Panc1 (cell line): Measurements from ENCODE around the gene TTC39B. TPM values are rescaled to one million over a fixed set of nuclear protein-coding genes. Genes with fewer than 3 reads are reported as not detected.

Experiments
- ATAC-seq: fragments of 200-7000 bp; cut with Tn5 transposase; 2 replicates; pipeline ENCODE4 v1.9.1; 2020; ENCODE audit warnings: mild to moderate bottlenecking, moderate library complexity
- BruUV-seq: library from RNA; stranded (reverse); fragments of 400-500 nt; replicated peaks from 2 replicates; lab custom pipeline; 2021; lab: Mats Ljungman, UMichigan
- CTCF ChIA-PET: fragments of 300-600 bp; sonication (Branson Sonifier 250); formaldehyde crosslinking; loops from one replicate; lab custom pipeline; 2022; ENCODE audit warnings: antibody characterized with exemption; lab: Charles Lee
- POLR2A ChIA-PET: fragments of 300-600 bp; sonication (Branson Sonifier 250); formaldehyde crosslinking; loops from one replicate; lab custom pipeline; 2022; ENCODE audit warnings: antibody characterized with exemption; lab: Charles Lee
- DNase-seq: peaks from one replicate; pipeline ENCODE4 v3.0.0-alpha.2; 2010; ENCODE audit warnings: low read depth, low spot score
- H3K27ac ChIP-seq: 2 replicates; pipeline ENCODE4 v1.5.1; 2011; ENCODE audit warnings: mild to moderate bottlenecking, low read length, inconsistent platforms
- H3K27me3 ChIP-seq: fragments of 200-500 bp; sonication (Bioruptor generic); 2 replicates; pipeline ENCODE4 v1.6.0; 2014; ENCODE audit warnings: low read length, inconsistent platforms; ENCODE audit not compliant: control insufficient read depth, insufficient read depth
- H3K36me3 ChIP-seq: fragments of 200-500 bp; sonication (Bioruptor generic); 2 replicates; pipeline ENCODE4 v1.5.1; 2014; ENCODE audit warnings: inconsistent platforms, mild to moderate bottlenecking, low read length, moderate library complexity; ENCODE audit not compliant: control insufficient read depth, insufficient read depth
- H3K4me1 ChIP-seq: 2 replicates; pipeline ENCODE4 v1.5.1; 2011; ENCODE audit warnings: inconsistent platforms, mild to moderate bottlenecking, low read length, moderate library complexity; ENCODE audit not compliant: control insufficient read depth, insufficient read depth
- H3K4me3 ChIP-seq, 2 experiments: 2 replicates each; pipeline ENCODE4 v1.5.1; 2011 to 2012; ENCODE audit warnings: low read depth in 2 of 2, low read length in 2 of 2, mild to moderate bottlenecking in 2 of 2, inconsistent platforms in 1 of 2, moderate library complexity in 1 of 2
- H3K9me3 ChIP-seq: fragments of 200-500 bp; sonication (Bioruptor generic); 2 replicates; pipeline ENCODE4 v1.5.1; 2014; ENCODE audit warnings: low read depth, mild to moderate bottlenecking, inconsistent platforms, low read length, moderate library complexity; ENCODE audit not compliant: control insufficient read depth, insufficient read depth
- POLR2AphosphoS5 ChIP-seq: IDR thresholded peaks from 2 replicates; pipeline ENCODE4 v1.6.1; 2012; ENCODE audit warnings: mild to moderate bottlenecking, low read depth, low read length, moderate library complexity
- SIN3A ChIP-seq: IDR thresholded peaks from 2 replicates; pipeline ENCODE4 v1.6.1; 2012; ENCODE audit warnings: low read depth, mild to moderate bottlenecking, low read length, moderate library complexity, borderline replicate concordance; ENCODE audit not compliant: insufficient read depth
- TCF7L2 ChIP-seq: IDR thresholded peaks from 2 replicates; pipeline ENCODE4 v1.6.1; 2011; ENCODE audit warnings: mild to moderate bottlenecking, low read depth, low read length, inconsistent platforms
- in situ Hi-C: cut with HindIII; loops from 2 replicates; pipeline ENCODE4 v1.10.0; 2016; ENCODE audit warnings: low sequenced_read_pairs, low pct_unique_long_range_greater_than_20kb
- intact Hi-C: fragments of 100-400 bp; cut with micrococcal nuclease; formaldehyde crosslinking; loops from one replicate; pipeline ENCODE4 v1.10.0; 2022; ENCODE audit not compliant: unreplicated experiment
- total RNA-seq: library from RNA; stranded (reverse); gene quantifications from one replicate; pipeline ENCODE4 v1.2.1, GENCODE V29; 2021; ENCODE audit not compliant: unreplicated experiment
- TF ChIP-seq, protein P1 (sequence below): fragments of 450-650 bp; IDR thresholded peaks from 2 replicates; pipeline ENCODE4 v1.5.1; 2017; ENCODE audit warnings: mild to moderate bottlenecking
- TF ChIP-seq, protein P2 (sequence below), 2 experiments: IDR thresholded peaks; 2 replicates each; pipeline ENCODE4 v1.6.1; 2011 to 2012; ENCODE audit warnings: low read depth in 2 of 2, control low read depth in 1 of 2, low read length in 1 of 2, mild to moderate bottlenecking in 1 of 2, moderate library complexity in 1 of 2; ENCODE audit not compliant: insufficient read depth in 1 of 2

The TTC39B gene
- total RNA-seq, 1 experiment from 2014 or later, result 1.6 TPM

DNA sequence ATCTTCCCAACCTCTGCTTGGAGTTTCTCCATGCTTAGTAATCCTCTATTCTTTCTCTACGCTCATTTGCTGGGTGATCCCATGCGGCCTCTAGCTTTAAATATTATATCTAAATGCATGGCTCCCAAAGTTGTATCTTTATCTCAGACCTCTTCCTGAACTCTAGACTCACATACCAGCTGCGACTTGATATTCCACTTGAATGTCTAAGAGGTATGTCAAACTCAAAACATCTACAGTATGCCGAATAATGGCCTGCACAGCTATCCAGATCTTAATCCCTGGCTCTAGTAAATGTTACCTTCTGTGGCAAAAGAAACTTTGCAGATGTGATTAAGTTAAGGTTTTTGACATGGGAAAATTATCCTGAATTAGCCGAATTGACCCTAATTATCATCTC, 179.2 kb downstream of the TTC39B start:
- no peaks in the 10 kb centered on the region for H3K4me1 ChIP-seq
- no TSS peak for BruUV-seq
- no peaks in the 10 kb centered on the region for H3K27me3 ChIP-seq
- DNase-seq, result no peak
- H3K4me3 ChIP-seq, result no peak overlapping the region
- no peak overlapping the region for H3K27ac ChIP-seq
- in situ Hi-C loops, result no loop called here
- ChIA-PET CTCF (no interaction called here), POLR2A (no interaction called here)
- intact Hi-C loops, result no loop called here
- TF ChIP-seq SIN3A, result no peak
- TF ChIP-seq, protein P1, sequence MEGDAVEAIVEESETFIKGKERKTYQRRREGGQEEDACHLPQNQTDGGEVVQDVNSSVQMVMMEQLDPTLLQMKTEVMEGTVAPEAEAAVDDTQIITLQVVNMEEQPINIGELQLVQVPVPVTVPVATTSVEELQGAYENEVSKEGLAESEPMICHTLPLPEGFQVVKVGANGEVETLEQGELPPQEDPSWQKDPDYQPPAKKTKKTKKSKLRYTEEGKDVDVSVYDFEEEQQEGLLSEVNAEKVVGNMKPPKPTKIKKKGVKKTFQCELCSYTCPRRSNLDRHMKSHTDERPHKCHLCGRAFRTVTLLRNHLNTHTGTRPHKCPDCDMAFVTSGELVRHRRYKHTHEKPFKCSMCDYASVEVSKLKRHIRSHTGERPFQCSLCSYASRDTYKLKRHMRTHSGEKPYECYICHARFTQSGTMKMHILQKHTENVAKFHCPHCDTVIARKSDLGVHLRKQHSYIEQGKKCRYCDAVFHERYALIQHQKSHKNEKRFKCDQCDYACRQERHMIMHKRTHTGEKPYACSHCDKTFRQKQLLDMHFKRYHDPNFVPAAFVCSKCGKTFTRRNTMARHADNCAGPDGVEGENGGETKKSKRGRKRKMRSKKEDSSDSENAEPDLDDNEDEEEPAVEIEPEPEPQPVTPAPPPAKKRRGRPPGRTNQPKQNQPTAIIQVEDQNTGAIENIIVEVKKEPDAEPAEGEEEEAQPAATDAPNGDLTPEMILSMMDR, result no peak
- TF ChIP-seq, protein P2, sequence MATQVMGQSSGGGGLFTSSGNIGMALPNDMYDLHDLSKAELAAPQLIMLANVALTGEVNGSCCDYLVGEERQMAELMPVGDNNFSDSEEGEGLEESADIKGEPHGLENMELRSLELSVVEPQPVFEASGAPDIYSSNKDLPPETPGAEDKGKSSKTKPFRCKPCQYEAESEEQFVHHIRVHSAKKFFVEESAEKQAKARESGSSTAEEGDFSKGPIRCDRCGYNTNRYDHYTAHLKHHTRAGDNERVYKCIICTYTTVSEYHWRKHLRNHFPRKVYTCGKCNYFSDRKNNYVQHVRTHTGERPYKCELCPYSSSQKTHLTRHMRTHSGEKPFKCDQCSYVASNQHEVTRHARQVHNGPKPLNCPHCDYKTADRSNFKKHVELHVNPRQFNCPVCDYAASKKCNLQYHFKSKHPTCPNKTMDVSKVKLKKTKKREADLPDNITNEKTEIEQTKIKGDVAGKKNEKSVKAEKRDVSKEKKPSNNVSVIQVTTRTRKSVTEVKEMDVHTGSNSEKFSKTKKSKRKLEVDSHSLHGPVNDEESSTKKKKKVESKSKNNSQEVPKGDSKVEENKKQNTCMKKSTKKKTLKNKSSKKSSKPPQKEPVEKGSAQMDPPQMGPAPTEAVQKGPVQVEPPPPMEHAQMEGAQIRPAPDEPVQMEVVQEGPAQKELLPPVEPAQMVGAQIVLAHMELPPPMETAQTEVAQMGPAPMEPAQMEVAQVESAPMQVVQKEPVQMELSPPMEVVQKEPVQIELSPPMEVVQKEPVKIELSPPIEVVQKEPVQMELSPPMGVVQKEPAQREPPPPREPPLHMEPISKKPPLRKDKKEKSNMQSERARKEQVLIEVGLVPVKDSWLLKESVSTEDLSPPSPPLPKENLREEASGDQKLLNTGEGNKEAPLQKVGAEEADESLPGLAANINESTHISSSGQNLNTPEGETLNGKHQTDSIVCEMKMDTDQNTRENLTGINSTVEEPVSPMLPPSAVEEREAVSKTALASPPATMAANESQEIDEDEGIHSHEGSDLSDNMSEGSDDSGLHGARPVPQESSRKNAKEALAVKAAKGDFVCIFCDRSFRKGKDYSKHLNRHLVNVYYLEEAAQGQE (IDR thresholded peaks at IDR 0.05; ENCODE audit: insufficient read depth in 1 of 2, low read depth in 2 of 2, low read length in 1 of 2), result no peak
- TF ChIP-seq TCF7L2, result no peak
- TF ChIP-seq POLR2AphosphoS5, result no peak
- H3K36me3 ChIP-seq, result no peaks in the 10 kb centered on the region
- ATAC-seq, result no peak
- no peaks in the 10 kb centered on the region for H3K9me3 ChIP-seq

DNA sequence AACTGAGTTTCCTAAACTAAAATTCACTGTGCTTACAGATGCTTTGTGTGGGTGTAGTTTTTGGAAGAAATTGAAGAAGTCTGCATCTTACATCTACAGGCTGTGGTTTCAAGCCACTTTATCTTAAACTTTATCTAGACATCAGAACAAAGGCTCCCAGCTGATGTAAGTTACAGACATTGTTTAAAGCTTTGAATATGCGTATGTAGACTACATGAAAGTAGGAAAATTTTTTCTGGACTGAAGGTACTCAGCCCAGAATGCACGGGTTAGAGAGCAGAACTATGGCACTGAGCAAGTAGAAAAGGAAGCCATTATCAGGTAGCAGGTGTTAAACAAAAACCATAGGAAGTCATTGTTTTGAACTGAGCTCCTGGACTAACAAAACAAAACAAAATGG, 185.4 kb downstream of the TTC39B start:
- no TSS peak for BruUV-seq
- ChIA-PET POLR2A (no interaction called here), CTCF (no interaction called here)
- intact Hi-C loops (no loop called here), in situ Hi-C loops (no loop called here)
- DNase-seq (no peak), ATAC-seq (no peak)
- Histone ChIP-seq H3K9me3 (no peaks in the 10 kb centered on the region), H3K4me3 (no peak overlapping the region), H3K27ac (no peak overlapping the region), H3K27me3 (no peaks in the 10 kb centered on the region), H3K4me1 (no peaks in the 10 kb centered on the region), H3K36me3 (no peaks in the 10 kb centered on the region)
- no peak for TF ChIP-seq SIN3A

DNA sequence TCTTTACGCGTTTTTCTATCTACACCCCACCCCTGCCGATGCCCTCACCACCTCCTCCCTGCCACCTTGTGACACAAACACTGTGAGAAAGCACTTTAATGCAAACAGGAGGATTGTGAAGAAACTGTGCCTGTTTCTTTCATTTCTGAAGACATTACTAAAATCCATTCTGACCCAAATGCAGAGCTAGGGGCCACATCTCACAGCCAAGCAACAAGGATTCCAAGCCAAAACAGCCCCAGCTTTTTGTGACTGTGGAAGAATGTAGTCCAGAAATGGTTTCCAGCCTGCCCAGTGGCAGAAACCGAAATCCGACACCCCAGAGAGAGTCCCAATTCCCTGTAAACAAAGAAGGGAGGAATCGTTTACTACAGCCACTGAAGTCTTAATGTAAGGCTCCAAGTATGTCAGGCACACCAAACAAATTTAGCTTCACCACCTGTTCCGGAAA, 190.9 kb downstream of the TTC39B start:
- intact Hi-C loops, result no loop called here
- H3K9me3 ChIP-seq, result no peaks in the 10 kb centered on the region
- CTCF ChIA-PET, result no interaction called here
- ATAC-seq (no peak), DNase-seq (no peak)
- no peak for TF ChIP-seq TCF7L2
- no peak for TF ChIP-seq POLR2AphosphoS5
- TF ChIP-seq SIN3A, result no peak
- TF ChIP-seq, protein P1, result no peak
- TF ChIP-seq, protein P2 (IDR thresholded peaks at IDR 0.05; ENCODE audit: insufficient read depth in 1 of 2, low read depth in 2 of 2, low read length in 1 of 2), result no peak
- H3K36me3 ChIP-seq, result no peaks in the 10 kb centered on the region
- H3K27ac ChIP-seq, result no peak overlapping the region
- H3K27me3 ChIP-seq, result no peaks in the 10 kb centered on the region
- no peaks in the 10 kb centered on the region for H3K4me1 ChIP-seq
- H3K4me3 ChIP-seq, result no peak overlapping the region
- POLR2A ChIA-PET, result no interaction called here
- in situ Hi-C loops, result no loop called here
- no TSS peak for BruUV-seq
